Liver (tissue), 9 donors: ENCODE measurements around the gene TMEM117. TPM values are rescaled to one million over a fixed set of nuclear protein-coding genes. Genes with fewer than 3 reads are reported as not detected.

Source experiments
- DNase-seq: peaks from one replicate; pipeline ENCODE4 v3.0.0-alpha.2; 2017; ENCODE audit warnings: low spot score
- H3K27ac ChIP-seq, 2 donors: one replicate each; pipeline ENCODE4 v1.7.0; 2013; ENCODE audit warnings: inconsistent platforms in 2 of 2, low read length in 2 of 2, control low read depth in 1 of 2, low read depth in 1 of 2, mild to moderate bottlenecking in 1 of 2
- H3K27me3 ChIP-seq, 4 donors: one replicate each; pipeline versions ENCODE4 v1.6.1 to v1.7.0; 2013; ENCODE audit warnings: low read length in 3 of 4, inconsistent platforms in 1 of 4, mild to moderate bottlenecking in 1 of 4, moderate library complexity in 1 of 4; ENCODE audit not compliant: control insufficient read depth in 4 of 4, insufficient read depth in 4 of 4
- H3K36me3 ChIP-seq, 4 donors: one replicate each; pipeline versions ENCODE4 v1.6.1 to v1.7.0; 2013; ENCODE audit warnings: low read length in 3 of 4, mild to moderate bottlenecking in 3 of 4, low read depth in 1 of 4, moderate library complexity in 1 of 4; ENCODE audit not compliant: control insufficient read depth in 4 of 4, insufficient read depth in 3 of 4
- H3K4me1 ChIP-seq, 4 donors: one replicate each; pipeline versions ENCODE4 v1.6.1 to v1.7.0; 2013; ENCODE audit warnings: low read length in 3 of 4, mild to moderate bottlenecking in 3 of 4, moderate library complexity in 1 of 4; ENCODE audit not compliant: control insufficient read depth in 4 of 4, insufficient read depth in 4 of 4
- H3K4me3 ChIP-seq, 3 donors: one replicate each; pipeline versions ENCODE4 v1.6.1 to v1.7.0; 2013; ENCODE audit warnings: low read length in 3 of 3, control low read depth in 1 of 3, low read depth in 1 of 3, mild to moderate bottlenecking in 1 of 3
- H3K9ac ChIP-seq, 2 donors: one replicate each; pipeline ENCODE4 v1.7.0; 2013; ENCODE audit warnings: low read length in 2 of 2, mild to moderate bottlenecking in 2 of 2, moderate library complexity in 2 of 2, control low read depth in 1 of 2, low read depth in 1 of 2
- H3K9me3 ChIP-seq, 4 donors: one replicate each; pipeline versions ENCODE4 v1.6.1 to v1.7.0; 2013; ENCODE audit warnings: low read length in 3 of 4; ENCODE audit not compliant: control insufficient read depth in 4 of 4
- ATF3 ChIP-seq: IDR thresholded peaks from 2 replicates; pipeline ENCODE4 v1.6.1; 2016; ENCODE audit warnings: antibody characterized with exemption
- CTCF ChIP-seq: fragments of 150-350 bp; IDR thresholded peaks from 2 replicates; pipeline ENCODE4 v1.5.1; 2017; ENCODE audit warnings: improper control_type of control experiment, low read depth, low read length; ENCODE audit not compliant: missing input control
- EGR1 ChIP-seq, 2 donors: IDR thresholded peaks; 2 replicates each; pipeline ENCODE4 v1.6.1; 2016 to 2018; ENCODE audit warnings: antibody characterized with exemption in 2 of 2, low read depth in 2 of 2
- FOXA1 ChIP-seq: IDR thresholded peaks from 2 replicates; pipeline ENCODE4 v1.6.1; 2016; ENCODE audit warnings: antibody characterized with exemption
- FOXA2 ChIP-seq: IDR thresholded peaks from 2 replicates; pipeline ENCODE4 v1.6.1; 2016; ENCODE audit warnings: antibody characterized with exemption
- GABPA ChIP-seq, 2 donors: IDR thresholded peaks in 1 of 2; conservative IDR thresholded peaks in 1 of 2; 2 replicates each; pipeline ENCODE4 v1.6.1; 2016; ENCODE audit warnings: antibody characterized with exemption in 2 of 2, mild to moderate bottlenecking in 1 of 2, moderate library complexity in 1 of 2
- HNF4A ChIP-seq, 2 donors: conservative IDR thresholded peaks; 2 replicates each; pipeline ENCODE4 v1.6.1; 2016; ENCODE audit warnings: antibody characterized with exemption in 2 of 2, mild to moderate bottlenecking in 2 of 2
- HNF4G ChIP-seq: IDR thresholded peaks from 2 replicates; pipeline ENCODE4 v1.6.1; 2016; ENCODE audit warnings: antibody characterized with exemption
- JUND ChIP-seq, 2 donors: IDR thresholded peaks; 2 replicates each; pipeline ENCODE4 v1.6.1; 2016; ENCODE audit warnings: antibody characterized with exemption in 2 of 2
- MAX ChIP-seq: IDR thresholded peaks from 2 replicates; pipeline ENCODE4 v1.6.1; 2016; ENCODE audit warnings: antibody characterized with exemption
- NR2F2 ChIP-seq: IDR thresholded peaks from 2 replicates; pipeline ENCODE4 v1.6.1; 2016; ENCODE audit warnings: antibody characterized with exemption
- RAD21 ChIP-seq, 2 donors: IDR thresholded peaks; 2 replicates each; pipeline ENCODE4 v1.6.1; 2016; ENCODE audit warnings: antibody characterized with exemption in 2 of 2, mild to moderate bottlenecking in 2 of 2
- REST ChIP-seq: IDR thresholded peaks from 2 replicates; pipeline ENCODE4 v1.6.1; 2016; ENCODE audit warnings: antibody characterized with exemption, mild to moderate bottlenecking
- RXRA ChIP-seq, 2 donors: IDR thresholded peaks; 2 replicates each; pipeline ENCODE4 v1.6.1; 2017 to 2018; ENCODE audit warnings: antibody characterized with exemption in 2 of 2, mild to moderate bottlenecking in 1 of 2
- SP1 ChIP-seq: IDR thresholded peaks from 2 replicates; pipeline ENCODE4 v1.6.1; 2018; ENCODE audit warnings: antibody characterized with exemption, mild to moderate bottlenecking
- TAF1 ChIP-seq: conservative IDR thresholded peaks from 2 replicates; pipeline ENCODE4 v1.6.1; 2016; ENCODE audit warnings: antibody characterized with exemption, mild to moderate bottlenecking
- YY1 ChIP-seq: IDR thresholded peaks from 2 replicates; pipeline ENCODE4 v1.6.1; 2016; ENCODE audit warnings: antibody characterized with exemption, mild to moderate bottlenecking
- ZBTB33 ChIP-seq: IDR thresholded peaks from 2 replicates; pipeline ENCODE4 v1.6.1; 2016; ENCODE audit warnings: antibody characterized with exemption
- WGBS: extraction: QIAGEN DNeasy Blood & Tissue Kit; methylation state at CpG from one replicate; pipeline ENCODE4 v1.1.7; 2013; 5-methylcytosine and 5-hydroxymethylcytosine counted together
- polyA plus RNA-seq, 2 donors: library from polyadenylated mRNA; stranded (reverse) in 1 of 2; unstranded in 1 of 2; fragments of 200-250 nt in 1 of 2; fragments of >200 nt in 1 of 2; fragmentation: Nextera tagmentation in 1 of 2; extraction: Ambion mirVana in 1 of 2; gene quantifications; one replicate each; pipeline versions ENCODE4 v1.2.1 to v1.2.3, GENCODE V29; 2013 to 2015
- total RNA-seq, 2 donors: library from RNA; depleted of rRNA; stranded (reverse); fragments of >200 nt; gene quantifications; one replicate each; pipeline ENCODE4 v1.2.3, GENCODE V29; 2014
- donor health status: healthy.
- donor health status: healthy.
- donor health status: healthy.
- donor health status: healthy.
- donor health status: healthy.

Gene TMEM117
- total and polyA plus RNA-seq, 4 donors: 2.0 to 5.9 (median 3.9) TPM

GRCh38 chr12:43832463-43833168 is 3.3 kb upstream of the TMEM117 start:
- Histone ChIP-seq H3K27me3 (no peaks in the 10 kb centered on the region), H3K36me3 (no peaks in the 10 kb centered on the region), H3K9ac (no peak overlapping the region), H3K27ac (no peak overlapping the region), H3K9me3 (no peaks in the 10 kb centered on the region), H3K4me1 (peaks cover 3 to 13% (median 7%) of the 10 kb centered on the region in 4 donors), H3K4me3 (no peak overlapping the region)
- no peak for DNase-seq
- 74% methylated on average over 4 of the region's 4 CpGs for WGBS
- TF ChIP-seq EGR1 (IDR thresholded peaks at IDR 0.05; ENCODE audit: low read depth in 2 of 2) (no peak), GABPA (IDR thresholded peaks at IDR 0.05 in 1 of 2, conservative IDR thresholded peaks at IDR 0.05 in 1 of 2) (no peak), SP1 (no peak), MAX (no peak), RAD21 (IDR thresholded peaks at IDR 0.05) (no peak), HNF4A (conservative IDR thresholded peaks at IDR 0.05) (no peak), RXRA (IDR thresholded peaks at IDR 0.05) (no peak), TAF1 (no peak), CTCF (no peak), FOXA2 (no peak), REST (no peak), YY1 (no peak), FOXA1 (no peak)

- Histone ChIP-seq H3K9me3 (no peaks in the 10 kb centered on the region), H3K36me3 (no peaks in the 10 kb centered on the region), H3K27me3 (no peaks in the 10 kb centered on the region), H3K27ac (peak overlapping the region; percentile 88 to 91), H3K9ac (peak overlapping the region; percentile 4 to 13), H3K4me3 (peak overlapping the region; percentile 59 to 94 (median 72)), H3K4me1 (peaks cover 3 to 13% (median 7%) of the 10 kb centered on the region in 4 donors)
- WGBS: 45% methylated on average over 6 of the region's 6 CpGs
- no peak for DNase-seq
- TF ChIP-seq YY1: no peak
- no peak for TF ChIP-seq HNF4A (conservative IDR thresholded peaks at IDR 0.05)
- TF ChIP-seq TAF1: no peak
- TF ChIP-seq SP1: no peak
- no peak for TF ChIP-seq JUND (IDR thresholded peaks at IDR 0.05)
- no peak for TF ChIP-seq ZBTB33
- TF ChIP-seq NR2F2: no peak
- no peak for TF ChIP-seq CTCF
- TF ChIP-seq HNF4G: no peak
- no peak for TF ChIP-seq FOXA2
- no peak for TF ChIP-seq ATF3
- TF ChIP-seq RAD21 (IDR thresholded peaks at IDR 0.05): no peak
- no peak for TF ChIP-seq EGR1 (IDR thresholded peaks at IDR 0.05; ENCODE audit: low read depth in 2 of 2)
- TF ChIP-seq RXRA (IDR thresholded peaks at IDR 0.05): no peak
- TF ChIP-seq GABPA (IDR thresholded peaks at IDR 0.05 in 1 of 2, conservative IDR thresholded peaks at IDR 0.05 in 1 of 2): no peak
These were observed 621 bp upstream of the TMEM117 start for GRCh38 chr12:43835264-43835655.
